ENCODE results near the gene B3GAT1. TPM values are rescaled to one million over a fixed set of nuclear protein-coding genes. Genes with fewer than 3 reads are reported as not detected.

The B3GAT1 gene
- total and polyA plus RNA-seq, 2 donors (not counting 1 experiment from before 2014, with no cell fraction given) = 0.06 TPM; not detected in 1

DNA sequence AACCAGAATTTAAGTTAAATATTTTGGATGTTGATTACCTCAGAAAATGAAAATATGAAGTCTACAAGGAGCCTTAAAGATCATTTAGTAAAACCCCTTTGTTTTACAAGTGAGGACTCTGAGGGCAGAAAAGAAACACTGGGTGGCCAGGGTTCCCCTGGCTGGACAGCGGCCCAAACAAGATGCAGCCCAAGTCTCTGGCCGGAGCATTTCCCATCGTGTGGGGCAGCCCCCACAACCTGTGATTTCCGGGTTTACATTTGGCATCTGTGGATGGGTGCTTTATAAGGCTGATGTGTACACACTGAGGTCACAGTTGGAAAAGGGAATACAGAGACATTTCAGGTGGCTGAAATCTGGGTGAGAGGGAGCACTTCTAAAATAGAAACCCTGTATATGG, 28.8 kb upstream of the B3GAT1 start:
- peaks cover 2% of the 10 kb centered on the region for H3K9me3 Mint-ChIP-seq (ENCODE audit: insufficient read depth)
- Histone ChIP-seq H3K4me2 (replicated peaks; ENCODE audit: low read depth, low read length, poor library complexity, severe bottlenecking) (no peak overlapping the region), H3K4me1 (ENCODE audit: control insufficient read depth in 2 of 2, insufficient read depth in 2 of 2, low read length in 2 of 2) (no peaks in the 10 kb centered on the region), H2AFZ (ENCODE audit: insufficient read depth, low read depth, low read length, poor library complexity, severe bottlenecking) (no peak overlapping the region), H3K9ac (ENCODE audit: low read length) (no peak overlapping the region), H3K27ac (ENCODE audit: low read length in 2 of 2) (no peak overlapping the region), H3K36me3 (replicated peaks in 1 of 2; ENCODE audit: control extremely low read depth in 1 of 2, control insufficient read depth in 1 of 2, extremely low read depth in 1 of 2, insufficient read depth in 2 of 2, low read length in 1 of 2) (no peaks in the 10 kb centered on the region), H3K79me2 (ENCODE audit: control insufficient read depth, insufficient read depth, low read length) (no peaks in the 10 kb centered on the region), H3K27me3 (replicated peaks in 1 of 4; ENCODE audit: control extremely low read depth in 1 of 4, control insufficient read depth in 3 of 4, insufficient read depth in 4 of 4, low read length in 3 of 4) (no peaks in the 10 kb centered on the region), H3K4me3 (ENCODE audit: control extremely low read depth in 1 of 5, extremely low read depth in 1 of 5, insufficient read depth in 1 of 5, low read depth in 2 of 5, low read length in 4 of 5) (no peak overlapping the region), H3K9me3 (ENCODE audit: control extremely low read depth in 1 of 3, control insufficient read depth in 2 of 3, insufficient read depth in 1 of 3, low read length in 2 of 3) (peaks cover 0 to 7% (median 0%) of the 10 kb centered on the region in 3 donors), H4K20me1 (ENCODE audit: control insufficient read depth, insufficient read depth, low read length, poor library complexity, severe bottlenecking) (no peaks in the 10 kb centered on the region)
- ATAC-seq (ENCODE audit: low read depth) (no peak), DNase-seq (no peak)
- CTCF ChIA-PET = no interaction called here
- POLR2A ChIA-PET = no interaction called here
- peaks cover 3% of the 10 kb centered on the region for H3K27me3 Mint-ChIP-seq
- no peak overlapping the region for H3K27ac Mint-ChIP-seq
- intact Hi-C loops (cut with micrococcal nuclease) = no loop called here
- TF ChIP-seq EZH2 (IDR thresholded peaks at IDR 0.05; ENCODE audit: borderline replicate concordance, insufficient read depth, low read depth, low read length, poor library complexity, severe bottlenecking) = no peak
- TF ChIP-seq, protein P1, sequence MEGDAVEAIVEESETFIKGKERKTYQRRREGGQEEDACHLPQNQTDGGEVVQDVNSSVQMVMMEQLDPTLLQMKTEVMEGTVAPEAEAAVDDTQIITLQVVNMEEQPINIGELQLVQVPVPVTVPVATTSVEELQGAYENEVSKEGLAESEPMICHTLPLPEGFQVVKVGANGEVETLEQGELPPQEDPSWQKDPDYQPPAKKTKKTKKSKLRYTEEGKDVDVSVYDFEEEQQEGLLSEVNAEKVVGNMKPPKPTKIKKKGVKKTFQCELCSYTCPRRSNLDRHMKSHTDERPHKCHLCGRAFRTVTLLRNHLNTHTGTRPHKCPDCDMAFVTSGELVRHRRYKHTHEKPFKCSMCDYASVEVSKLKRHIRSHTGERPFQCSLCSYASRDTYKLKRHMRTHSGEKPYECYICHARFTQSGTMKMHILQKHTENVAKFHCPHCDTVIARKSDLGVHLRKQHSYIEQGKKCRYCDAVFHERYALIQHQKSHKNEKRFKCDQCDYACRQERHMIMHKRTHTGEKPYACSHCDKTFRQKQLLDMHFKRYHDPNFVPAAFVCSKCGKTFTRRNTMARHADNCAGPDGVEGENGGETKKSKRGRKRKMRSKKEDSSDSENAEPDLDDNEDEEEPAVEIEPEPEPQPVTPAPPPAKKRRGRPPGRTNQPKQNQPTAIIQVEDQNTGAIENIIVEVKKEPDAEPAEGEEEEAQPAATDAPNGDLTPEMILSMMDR (IDR thresholded peaks at IDR 0.05) = no peak
- WGBS (ENCODE audit: insufficient coverage) = 91% methylated on average over 4 of the region's 4 CpGs
- no peaks in the 10 kb centered on the region for H3K4me1 Mint-ChIP-seq
- H3K4me3 Mint-ChIP-seq = no peak overlapping the region

DNA sequence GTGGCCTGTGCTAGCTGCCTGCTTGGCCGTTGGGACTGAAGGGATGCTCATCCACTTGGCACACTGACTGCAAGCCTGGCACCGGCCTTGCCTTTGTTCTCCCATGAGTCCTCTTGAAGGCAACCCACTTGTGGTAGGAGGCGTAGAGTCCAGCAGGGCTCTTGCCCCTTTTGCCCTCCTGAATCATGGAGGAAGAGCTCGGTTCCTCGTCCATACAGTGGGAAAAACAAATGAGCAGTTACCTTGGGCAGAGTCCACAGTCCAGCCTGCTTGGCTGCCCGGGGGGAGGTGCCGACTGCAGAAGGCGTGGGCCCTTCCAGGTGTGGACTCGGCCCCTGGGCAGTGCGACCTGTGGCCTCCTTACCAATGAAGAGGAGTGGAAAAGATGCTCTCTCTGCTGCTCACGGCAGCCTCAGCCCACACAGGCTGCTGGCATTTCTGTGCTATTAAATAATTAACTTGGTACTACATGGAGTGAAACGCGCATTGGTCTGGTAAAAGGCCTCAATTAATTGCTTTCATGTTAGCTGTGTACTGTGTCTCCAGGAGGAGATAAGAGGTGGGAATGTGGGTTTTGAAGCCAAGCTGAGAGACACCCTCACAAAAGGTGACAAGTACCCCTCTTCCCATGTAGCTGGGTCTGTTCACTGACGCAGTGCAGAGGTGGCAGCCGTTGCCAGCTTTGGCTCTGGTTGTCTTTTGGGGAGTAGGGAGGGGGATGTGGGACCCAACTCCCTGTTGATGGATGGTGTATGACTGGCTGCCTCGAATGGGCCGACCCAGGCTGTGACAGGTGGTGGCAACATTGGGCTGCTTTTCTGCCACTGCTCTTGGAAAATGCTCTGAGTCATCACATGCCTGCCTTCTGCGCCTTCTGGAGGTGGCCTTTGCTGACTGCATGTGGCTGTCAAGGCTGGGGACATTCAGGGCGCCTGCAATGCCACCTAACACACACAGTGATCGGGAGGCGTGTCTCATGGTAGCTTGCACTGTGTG, 26.8 kb upstream of the B3GAT1 start:
- POLR2A ChIA-PET = no interaction called here

More for the DNA sequence above, 26.8 kb upstream of the B3GAT1 start:
- H3K27ac ChIP-seq (ENCODE audit: low read length in 2 of 2) = no peak overlapping the region
- intact Hi-C loops (cut with micrococcal nuclease) = no loop called here
- H3K4me3 ChIP-seq (ENCODE audit: control extremely low read depth in 1 of 5, extremely low read depth in 1 of 5, insufficient read depth in 1 of 5, low read depth in 2 of 5, low read length in 4 of 5) = no peak overlapping the region
- DNase-seq = no peak
- H3K4me3 Mint-ChIP-seq = no peak overlapping the region
- peaks cover 0 to 6% (median 0%) of the 10 kb centered on the region in 3 donors for H3K9me3 ChIP-seq (ENCODE audit: control extremely low read depth in 1 of 3, control insufficient read depth in 2 of 3, insufficient read depth in 1 of 3, low read length in 2 of 3)
- H2AFZ ChIP-seq (ENCODE audit: insufficient read depth, low read depth, low read length, poor library complexity, severe bottlenecking) = no peak overlapping the region
- WGBS (ENCODE audit: insufficient coverage) = 80% methylated on average over 16 of the region's 21 CpGs
- H3K4me2 ChIP-seq (replicated peaks; ENCODE audit: low read depth, low read length, poor library complexity, severe bottlenecking) = no peak overlapping the region
- no peaks in the 10 kb centered on the region for H3K79me2 ChIP-seq (ENCODE audit: control insufficient read depth, insufficient read depth, low read length)
- CTCF ChIA-PET = no interaction called here
- no peaks in the 10 kb centered on the region for H3K4me1 Mint-ChIP-seq
- H3K27ac Mint-ChIP-seq = no peak overlapping the region
- H3K36me3 ChIP-seq (replicated peaks in 1 of 2; ENCODE audit: control extremely low read depth in 1 of 2, control insufficient read depth in 1 of 2, extremely low read depth in 1 of 2, insufficient read depth in 2 of 2, low read length in 1 of 2) = no peaks in the 10 kb centered on the region
- H4K20me1 ChIP-seq (ENCODE audit: control insufficient read depth, insufficient read depth, low read length, poor library complexity, severe bottlenecking) = no peaks in the 10 kb centered on the region
- H3K27me3 Mint-ChIP-seq = peaks cover 3% of the 10 kb centered on the region
- H3K9me3 Mint-ChIP-seq (ENCODE audit: insufficient read depth) = no peaks in the 10 kb centered on the region
- no peaks in the 10 kb centered on the region for H3K27me3 ChIP-seq (replicated peaks in 1 of 4; ENCODE audit: control extremely low read depth in 1 of 4, control insufficient read depth in 3 of 4, insufficient read depth in 4 of 4, low read length in 3 of 4)
- no peak for TF ChIP-seq EZH2 (IDR thresholded peaks at IDR 0.05; ENCODE audit: borderline replicate concordance, insufficient read depth, low read depth, low read length, poor library complexity, severe bottlenecking)
- TF ChIP-seq, protein P1 (IDR thresholded peaks at IDR 0.05) = no peak
- ATAC-seq (ENCODE audit: low read depth) = no peak
- no peak overlapping the region for H3K9ac ChIP-seq (ENCODE audit: low read length)
- no peaks in the 10 kb centered on the region for H3K4me1 ChIP-seq (ENCODE audit: control insufficient read depth in 2 of 2, insufficient read depth in 2 of 2, low read length in 2 of 2)

Measured in B cell (primary cell).